Tibial nerve (tissue), 3 donors: ENCODE data around the gene IL16.

ENCODE experiments used
- CTCF ChIP-seq, 5 experiments: fragments of 200-600 bp in 3 of 5; fragments of 450-650 bp in 2 of 5; sonication (generic) in 3 of 5; IDR thresholded peaks; one replicate each; pipeline ENCODE4 v1.5.1; 2016 to 2019; ENCODE audit warnings: antibody characterized with exemption in 5 of 5, mild to moderate bottlenecking in 3 of 5, moderate library complexity in 2 of 5
- POLR2A ChIP-seq, 2 donors: fragments of 450-650 bp; IDR thresholded peaks; one replicate each; pipeline ENCODE4 v1.6.1; 2017; ENCODE audit warnings: antibody characterized with exemption in 2 of 2, mild to moderate bottlenecking in 2 of 2, moderate library complexity in 2 of 2

- no peak for TF ChIP-seq CTCF (IDR thresholded peaks at IDR 0.05)
- no peak for TF ChIP-seq POLR2A (IDR thresholded peaks at IDR 0.05)
These were observed 5.0 kb upstream of the IL16 start for GRCh38 chr15:81191701-81192100.
